Neuronal stem cell (in vitro differentiated cells): ENCODE data around the gene LAIR1.

Experiments used
- DNase-seq: peaks from one replicate; pipeline ENCODE4 v3.0.0-alpha.2; 2013; ENCODE audit warnings: low spot score
- H2AFZ ChIP-seq: one replicate; pipeline ENCODE4 v1.6.1; 2013; ENCODE audit warnings: mild to moderate bottlenecking, low read length, inconsistent platforms
- H2AK5ac ChIP-seq: 2 replicates; pipeline ENCODE4 v1.6.1; 2013; ENCODE audit warnings: low read depth, mild to moderate bottlenecking, inconsistent platforms, low read length, moderate library complexity, mixed read lengths
- H2BK120ac ChIP-seq: 2 replicates; pipeline ENCODE4 v1.6.1; 2013; ENCODE audit warnings: low read depth, mild to moderate bottlenecking, inconsistent platforms, low read length, moderate library complexity, mixed read lengths
- H2BK12ac ChIP-seq: one replicate; pipeline ENCODE4 v1.6.1; 2013; ENCODE audit warnings: low read length, inconsistent platforms
- H2BK15ac ChIP-seq: 2 replicates; pipeline ENCODE4 v1.6.1; 2013; ENCODE audit warnings: mild to moderate bottlenecking, low read length, inconsistent platforms, mixed read lengths
- H2BK5ac ChIP-seq: one replicate; pipeline ENCODE4 v1.6.1; 2013; ENCODE audit warnings: inconsistent platforms, mild to moderate bottlenecking, low read length, moderate library complexity
- H3K14ac ChIP-seq: one replicate; pipeline ENCODE4 v1.6.1; 2013; ENCODE audit warnings: low read length, inconsistent platforms
- H3K18ac ChIP-seq: 2 replicates; pipeline ENCODE4 v1.6.1; 2013; ENCODE audit warnings: low read length, inconsistent platforms
- H3K23ac ChIP-seq: 2 replicates; pipeline ENCODE4 v1.6.1; 2013; ENCODE audit warnings: low read depth, mild to moderate bottlenecking, mixed read lengths, low read length, inconsistent platforms; ENCODE audit not compliant: poor library complexity
- H3K27ac ChIP-seq: replicated peaks from 3 replicates; pipeline ENCODE4 v1.5.1; 2013; ENCODE audit warnings: low read length, inconsistent platforms
- H3K27me3 ChIP-seq, 3 experiments: 2 replicates each; pipeline ENCODE4 v1.6.1; 2013; ENCODE audit warnings: low read length in 3 of 3, mild to moderate bottlenecking in 2 of 3, inconsistent platforms in 1 of 3, low read depth in 1 of 3, mixed read lengths in 1 of 3, moderate library complexity in 1 of 3; ENCODE audit not compliant: control insufficient read depth in 3 of 3, insufficient read depth in 3 of 3
- H3K36me3 ChIP-seq, 2 donors: replicated peaks in 1 of 2; 2 replicates each; pipeline ENCODE4 v1.6.1; 2013; ENCODE audit warnings: low read length in 2 of 2; ENCODE audit not compliant: control insufficient read depth in 2 of 2, insufficient read depth in 2 of 2
- H3K4ac ChIP-seq: 2 replicates; pipeline ENCODE4 v1.6.1; 2013; ENCODE audit warnings: inconsistent platforms, mild to moderate bottlenecking, low read length, moderate library complexity
- H3K4me1 ChIP-seq, 2 donors: 1 replicate in 1 of 2; 2 replicates in 1 of 2; pipeline ENCODE4 v1.6.1; 2013; ENCODE audit warnings: low read length in 2 of 2, low read depth in 1 of 2; ENCODE audit not compliant: control insufficient read depth in 2 of 2, insufficient read depth in 1 of 2
- H3K4me2 ChIP-seq: one replicate; pipeline ENCODE4 v1.6.1; 2013; ENCODE audit warnings: mild to moderate bottlenecking, low read length, inconsistent platforms; ENCODE audit not compliant: insufficient read depth, poor library complexity, severe bottlenecking
- H3K4me3 ChIP-seq, 2 donors: 2 replicates each; pipeline ENCODE4 v1.5.1; 2013; ENCODE audit warnings: low read length in 2 of 2, mild to moderate bottlenecking in 2 of 2, inconsistent platforms in 1 of 2, moderate library complexity in 1 of 2
- H3K79me1 ChIP-seq: one replicate; pipeline ENCODE4 v1.6.1; 2013; ENCODE audit warnings: low read depth, mild to moderate bottlenecking, inconsistent platforms, low read length, moderate library complexity
- H3K9ac ChIP-seq: one replicate; pipeline ENCODE4 v1.6.1; 2013; ENCODE audit warnings: mild to moderate bottlenecking, low read depth, low read length, inconsistent platforms; ENCODE audit not compliant: poor library complexity
- H3K9me3 ChIP-seq, 2 donors: replicated peaks in 1 of 2; 2 replicates each; pipeline versions ENCODE3 to v1.6.1; 2013; ENCODE audit warnings: low read length in 2 of 2, mild to moderate bottlenecking in 2 of 2, inconsistent platforms in 1 of 2, low read depth in 1 of 2, mixed read lengths in 1 of 2, moderate library complexity in 1 of 2; ENCODE audit not compliant: control insufficient read depth in 2 of 2, insufficient read depth in 1 of 2
- H4K8ac ChIP-seq: one replicate; pipeline ENCODE4 v1.6.1; 2013; ENCODE audit warnings: low read depth, mild to moderate bottlenecking, inconsistent platforms, low read length, moderate library complexity
- H4K91ac ChIP-seq: one replicate; pipeline ENCODE4 v1.6.1; 2013; ENCODE audit warnings: low read length, low read depth, mild to moderate bottlenecking, inconsistent platforms; ENCODE audit not compliant: poor library complexity
- WGBS, 2 donors: extraction: QIAGEN DNeasy Blood & Tissue Kit; methylation state at CpG; one replicate each; pipeline ENCODE4 v1.1.7; 2013; ENCODE audit warnings: missing lambda C conversion rate in 2 of 2, mixed read lengths in 1 of 2; ENCODE audit not compliant: insufficient read length in 2 of 2, insufficient replicate concordance in 1 of 2; ENCODE audit errors: extremely low coverage in 2 of 2; 5-methylcytosine and 5-hydroxymethylcytosine counted together

The LAIR1 gene

GRCh38 chr19:54338521-54338920, 26.2 kb downstream of the LAIR1 start:
- H3K4ac ChIP-seq: no peak overlapping the region

GRCh38 chr19:54337858-54338230, 26.9 kb downstream of the LAIR1 start:
- no peak for DNase-seq
- H4K91ac ChIP-seq: no peak overlapping the region
- peaks cover 0 to 3% of the 10 kb centered on the region in 2 donors for H3K4me1 ChIP-seq
- H3K4ac ChIP-seq: no peak overlapping the region
- H3K14ac ChIP-seq: no peak overlapping the region
- H4K8ac ChIP-seq: no peak overlapping the region
- no peaks in the 10 kb centered on the region for H3K9me3 ChIP-seq
- H3K36me3 ChIP-seq: no peaks in the 10 kb centered on the region
- H3K9ac ChIP-seq: no peak overlapping the region
- H3K79me1 ChIP-seq: no peaks in the 10 kb centered on the region
- no peak overlapping the region for H3K4me2 ChIP-seq
- WGBS, 2 donors: no CpG with 5 or more reads among the region's 9 CpGs
- H3K27ac ChIP-seq: no peak overlapping the region
- H3K4me3 ChIP-seq: peak overlapping the region in 1 of 2 donors; percentile 40
- H2AFZ ChIP-seq: no peak overlapping the region
- H2AK5ac ChIP-seq: peak overlapping the region; percentile 19
- H2BK15ac ChIP-seq: peak overlapping the region; percentile 33
- H2BK12ac ChIP-seq: no peak overlapping the region
- H3K23ac ChIP-seq: no peak overlapping the region
- H3K18ac ChIP-seq: no peak overlapping the region
- no peak overlapping the region for H2BK120ac ChIP-seq
- H2BK5ac ChIP-seq: no peak overlapping the region
- H3K27me3 ChIP-seq: peaks cover 0 to 13% (median 0%) of the 10 kb centered on the region in 3 experiments

More at GRCh38 chr19:54338521-54338920, 26.2 kb downstream of the LAIR1 start:
- Histone ChIP-seq H2BK12ac (no peak overlapping the region), H4K8ac (no peak overlapping the region), H3K14ac (no peak overlapping the region), H3K4me1 (peaks cover 0 to 3% of the 10 kb centered on the region in 2 donors), H3K18ac (no peak overlapping the region), H3K9me3 (no peaks in the 10 kb centered on the region), H2AK5ac (no peak overlapping the region), H3K36me3 (no peaks in the 10 kb centered on the region), H2BK15ac (no peak overlapping the region), H3K27ac (no peak overlapping the region), H2BK5ac (no peak overlapping the region), H4K91ac (no peak overlapping the region), H3K4me2 (no peak overlapping the region), H3K23ac (no peak overlapping the region), H3K9ac (no peak overlapping the region), H3K27me3 (peaks cover 0 to 13% (median 0%) of the 10 kb centered on the region in 3 experiments), H2BK120ac (no peak overlapping the region), H2AFZ (no peak overlapping the region), H3K4me3 (no peak overlapping the region), H3K79me1 (no peaks in the 10 kb centered on the region)
- WGBS, 2 donors: no CpG with 5 or more reads among the region's 6 CpGs
- DNase-seq: no peak

GRCh38 chr19:54336893-54337857, 27.6 kb downstream of the LAIR1 start:
- H4K8ac ChIP-seq: no peak overlapping the region
- peak overlapping the region; percentile 33 for H2BK15ac ChIP-seq
- no peak overlapping the region for H3K14ac ChIP-seq
- no peaks in the 10 kb centered on the region for H3K36me3 ChIP-seq
- no peak overlapping the region for H3K4me2 ChIP-seq
- no peak overlapping the region for H2BK12ac ChIP-seq
- peak overlapping the region; percentile 19 for H2AK5ac ChIP-seq
- no CpG with 5 or more reads among the region's 34 CpGs for WGBS, 2 donors
- H3K4me3 ChIP-seq: no peak overlapping the region
- peaks cover 0 to 3% of the 10 kb centered on the region in 2 donors for H3K4me1 ChIP-seq
- no peak overlapping the region for H3K4ac ChIP-seq
- H3K9ac ChIP-seq: no peak overlapping the region
- H2BK120ac ChIP-seq: no peak overlapping the region
- peaks cover 0 to 13% (median 0%) of the 10 kb centered on the region in 3 experiments for H3K27me3 ChIP-seq
- no peaks in the 10 kb centered on the region for H3K79me1 ChIP-seq
- no peaks in the 10 kb centered on the region for H3K9me3 ChIP-seq
- no peak for DNase-seq
- no peak overlapping the region for H2BK5ac ChIP-seq
- H4K91ac ChIP-seq: no peak overlapping the region
- H3K23ac ChIP-seq: no peak overlapping the region
- H3K18ac ChIP-seq: no peak overlapping the region
- H3K27ac ChIP-seq: no peak overlapping the region
- no peak overlapping the region for H2AFZ ChIP-seq
